ENCODE measurements around the gene PNLIPRP2.

- TF ChIP-seq CTCF (IDR thresholded peaks at IDR 0.05) (no peak), POLR2A (IDR thresholded peaks at IDR 0.05; ENCODE audit: low read depth) (no peak)
These were observed 34.8 kb downstream of the PNLIPRP2 start for GRCh38 chr10:116655568-116655967.

Data from esophagus muscularis mucosa (tissue), 3 donors.